GM12873 (cell line): ENCODE data around the gene RFX6.

ENCODE experiments used
- TF ChIP-seq, protein P1 (sequence below): IDR thresholded peaks from 2 replicates; pipeline ENCODE4 v1.5.1; 2012; ENCODE audit warnings: low read depth, mild to moderate bottlenecking, moderate library complexity, low read length, control low read depth; ENCODE audit not compliant: insufficient read depth; ENCODE audit errors: missing control alignments

RFX6 gene

DNA sequence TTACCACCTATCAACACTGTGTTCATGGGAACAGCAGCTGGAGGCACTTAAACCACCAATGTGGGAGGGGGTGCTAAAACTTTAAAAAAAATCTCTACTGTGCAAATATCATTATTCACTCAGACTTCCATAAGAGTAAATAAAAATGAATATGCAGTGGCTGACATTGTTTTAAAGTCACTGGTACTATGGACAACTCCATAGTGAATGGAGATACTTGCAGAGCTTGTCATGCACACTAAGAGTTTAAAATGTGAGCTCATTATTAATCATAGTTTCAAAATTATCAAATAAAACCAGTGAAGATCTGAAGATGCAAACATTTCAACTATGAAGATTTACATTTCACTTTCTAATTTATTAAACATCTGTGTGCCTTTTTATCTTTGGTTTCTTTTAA, 54.4 kb downstream of the RFX6 start:
- TF ChIP-seq, protein P1, sequence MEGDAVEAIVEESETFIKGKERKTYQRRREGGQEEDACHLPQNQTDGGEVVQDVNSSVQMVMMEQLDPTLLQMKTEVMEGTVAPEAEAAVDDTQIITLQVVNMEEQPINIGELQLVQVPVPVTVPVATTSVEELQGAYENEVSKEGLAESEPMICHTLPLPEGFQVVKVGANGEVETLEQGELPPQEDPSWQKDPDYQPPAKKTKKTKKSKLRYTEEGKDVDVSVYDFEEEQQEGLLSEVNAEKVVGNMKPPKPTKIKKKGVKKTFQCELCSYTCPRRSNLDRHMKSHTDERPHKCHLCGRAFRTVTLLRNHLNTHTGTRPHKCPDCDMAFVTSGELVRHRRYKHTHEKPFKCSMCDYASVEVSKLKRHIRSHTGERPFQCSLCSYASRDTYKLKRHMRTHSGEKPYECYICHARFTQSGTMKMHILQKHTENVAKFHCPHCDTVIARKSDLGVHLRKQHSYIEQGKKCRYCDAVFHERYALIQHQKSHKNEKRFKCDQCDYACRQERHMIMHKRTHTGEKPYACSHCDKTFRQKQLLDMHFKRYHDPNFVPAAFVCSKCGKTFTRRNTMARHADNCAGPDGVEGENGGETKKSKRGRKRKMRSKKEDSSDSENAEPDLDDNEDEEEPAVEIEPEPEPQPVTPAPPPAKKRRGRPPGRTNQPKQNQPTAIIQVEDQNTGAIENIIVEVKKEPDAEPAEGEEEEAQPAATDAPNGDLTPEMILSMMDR: no peak

DNA sequence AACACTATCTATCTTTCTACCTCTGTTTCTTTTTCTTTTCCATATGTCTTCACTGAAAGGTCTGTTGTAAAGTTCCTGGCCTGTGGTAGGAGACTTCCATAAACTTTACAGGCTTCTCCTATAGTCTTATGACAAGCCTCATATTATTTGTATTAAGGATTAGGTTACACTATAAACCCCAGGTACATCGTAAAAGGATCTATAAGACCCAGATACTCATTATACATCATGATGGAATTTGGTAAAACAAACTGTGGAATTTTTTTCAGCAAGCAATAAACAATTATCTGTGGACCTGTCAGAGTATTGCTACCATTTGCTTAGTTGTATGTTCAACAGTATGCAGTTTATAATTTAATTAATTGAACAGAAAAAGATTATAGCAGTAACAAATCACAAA, 55.5 kb downstream of the RFX6 start:
- TF ChIP-seq, protein P1: no peak

DNA sequence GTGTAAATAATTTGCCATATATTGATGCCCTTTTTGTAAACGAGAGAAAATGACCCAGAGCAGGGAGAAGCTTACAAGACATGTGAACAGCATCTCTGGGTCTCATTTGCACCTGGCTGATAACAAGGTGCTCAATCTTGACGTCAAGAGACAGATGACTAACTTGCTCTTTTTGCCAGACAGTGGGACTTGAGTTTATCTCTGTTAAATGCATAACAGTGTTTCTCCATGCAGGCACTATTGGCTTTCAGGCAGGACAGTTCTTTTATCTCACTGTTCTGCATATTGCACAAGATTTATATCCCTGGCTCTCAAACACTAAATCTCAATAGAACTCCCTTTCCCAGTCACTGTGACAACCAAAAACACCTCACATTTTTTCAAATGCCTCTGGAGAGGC, 56.4 kb downstream of the RFX6 start:
- TF ChIP-seq, protein P1: no peak

DNA sequence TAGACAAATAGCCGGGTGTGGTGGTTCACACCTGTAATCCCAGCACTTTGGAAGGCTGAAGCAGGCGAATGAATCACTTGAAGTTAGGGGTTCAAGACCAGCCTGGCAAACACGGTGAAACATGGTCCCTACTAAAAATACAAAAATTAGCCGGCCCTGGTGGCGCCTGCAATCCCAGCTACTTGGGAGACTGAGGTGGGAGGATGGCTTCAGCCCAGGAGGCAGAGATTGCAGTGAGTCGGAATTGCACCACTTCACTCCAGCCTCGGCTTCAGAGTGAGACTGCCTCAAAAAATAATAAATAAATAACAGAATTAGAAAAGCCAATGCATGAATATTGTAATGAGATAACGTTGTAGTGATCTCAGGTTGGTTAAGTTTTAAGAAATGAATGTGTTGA, 61.3 kb downstream of the RFX6 start:
- TF ChIP-seq, protein P1: no peak

DNA sequence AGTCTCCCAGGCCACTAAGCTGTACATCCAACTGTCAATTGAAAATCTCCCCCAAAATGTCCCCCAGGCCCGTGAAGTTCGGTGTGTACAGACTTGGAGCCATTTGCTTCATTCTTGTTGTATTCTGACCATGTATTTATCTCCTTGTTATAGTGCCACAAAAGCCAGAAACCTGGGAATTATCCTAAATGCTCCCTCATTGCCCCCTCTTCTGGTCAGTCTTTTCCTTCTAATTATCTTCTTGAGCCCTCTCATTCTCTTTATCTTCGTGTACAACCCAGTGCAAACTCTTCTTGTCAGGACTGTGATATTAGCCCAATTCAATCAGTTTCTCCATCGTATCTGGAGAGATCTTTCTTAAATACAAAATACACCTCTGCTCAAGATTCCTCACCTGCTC, 64.7 kb downstream of the RFX6 start:
- TF ChIP-seq, protein P1: no peak

DNA sequence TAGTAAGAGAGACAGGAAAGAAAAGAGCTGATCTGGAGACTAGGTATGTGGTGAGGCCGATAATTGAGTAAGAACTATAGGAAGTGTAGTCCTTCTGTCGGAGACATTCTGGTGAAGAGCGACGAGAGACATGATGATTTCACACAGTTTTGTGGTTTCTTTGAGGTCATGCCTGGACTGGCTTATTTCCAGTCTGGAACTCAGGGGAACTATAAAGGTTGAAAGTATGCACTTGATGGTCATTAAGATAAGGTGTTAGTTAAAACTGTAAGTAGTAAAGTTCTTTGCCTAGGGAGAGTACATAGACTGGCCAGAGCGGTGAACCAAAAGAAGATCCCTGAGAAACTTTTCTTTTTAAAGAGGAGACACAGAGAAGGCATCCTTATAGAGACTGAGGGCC, 68.8 kb downstream of the RFX6 start:
- TF ChIP-seq, protein P1: no peak

DNA sequence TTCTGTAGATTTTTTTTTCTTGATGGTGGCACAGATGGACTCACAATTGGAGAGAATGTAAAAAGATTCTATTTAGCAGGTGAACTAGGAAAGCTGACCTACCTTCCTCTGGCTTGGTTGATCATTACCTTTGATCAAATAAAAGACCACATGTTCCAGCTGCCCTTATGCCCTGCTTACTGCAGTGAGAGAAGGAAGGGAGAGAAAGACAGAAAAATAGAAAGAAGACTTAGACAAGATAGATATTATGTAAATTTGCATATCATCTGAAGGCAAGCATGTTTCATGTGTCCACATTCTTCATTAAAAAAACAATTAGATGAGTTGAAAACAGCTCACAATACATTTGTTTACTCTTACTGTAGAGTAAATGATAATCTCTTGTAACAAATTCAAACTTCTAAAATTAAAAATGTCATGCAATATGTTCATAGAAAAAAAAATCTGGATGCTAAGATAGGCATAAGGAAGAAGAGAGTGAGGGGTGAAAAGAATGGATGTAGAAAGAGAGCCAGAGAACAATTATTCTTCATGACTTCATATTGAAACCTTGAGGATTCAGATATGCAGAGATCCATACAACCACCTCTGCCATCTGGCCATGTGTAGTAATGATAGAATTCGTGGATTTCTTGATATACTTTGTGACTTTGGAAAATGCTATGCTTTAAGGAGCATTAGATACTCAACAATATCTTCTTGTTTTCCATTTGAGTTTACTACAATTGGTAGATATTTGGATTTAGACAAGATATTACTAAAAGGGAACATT, 71.7 kb downstream of the RFX6 start:
- TF ChIP-seq, protein P1: no peak
